Esophagus squamous epithelium (tissue), 5 donors: ENCODE results near the gene OSTF1. TPM values are rescaled to one million over a fixed set of nuclear protein-coding genes. Genes with fewer than 3 reads are reported as not detected.
A peak's percentile ranks its signal among the peaks of the same experiment; 100 is the strongest.

Experiments used
- DNase-seq: peaks from one replicate; lab custom pipeline; 2025; lab: John Stamatoyannopoulos, UW
- H3K27ac ChIP-seq, 4 donors: fragments of 200-600 bp; sonication (generic); one replicate each; pipeline ENCODE4 v1.5.1; 2016 to 2019; ENCODE audit warnings: mild to moderate bottlenecking in 1 of 4
- H3K27me3 ChIP-seq, 4 donors: fragments of 200-600 bp; sonication (generic); 1 replicate in 3 of 4; 2 replicates in 1 of 4; pipeline versions ENCODE4 v1.5.1 to v1.6.0; 2017 to 2021; ENCODE audit warnings: antibody characterized with exemption in 1 of 4
- H3K36me3 ChIP-seq, 3 donors: fragments of 200-600 bp; sonication (generic); one replicate each; pipeline ENCODE4 v1.5.1; 2016 to 2019
- H3K4me1 ChIP-seq, 3 donors: fragments of 200-600 bp; sonication (generic); one replicate each; pipeline ENCODE4 v1.5.1; 2017 to 2019
- H3K4me3 ChIP-seq, 4 donors: fragments of 200-600 bp; sonication (generic); 1 replicate in 3 of 4; 2 replicates in 1 of 4; pipeline ENCODE4 v1.5.1; 2016 to 2019; ENCODE audit warnings: mild to moderate bottlenecking in 2 of 4, moderate library complexity in 1 of 4
- H3K9me3 ChIP-seq, 3 donors: fragments of 200-600 bp; sonication (generic); one replicate each; pipeline ENCODE4 v1.5.1; 2016 to 2019
- POLR2A ChIP-seq, 4 donors: fragments of 450-650 bp; IDR thresholded peaks; one replicate each; pipeline ENCODE4 v1.6.1; 2017; ENCODE audit warnings: antibody characterized with exemption in 4 of 4, mild to moderate bottlenecking in 4 of 4, moderate library complexity in 3 of 4
- WGBS, 2 donors: methylation state at CpG; one replicate each; pipeline ENCODE4 v1.1.5; 2018; 5-methylcytosine and 5-hydroxymethylcytosine counted together
- intact Hi-C: fragments of 100-400 bp; cut with DNase I; formaldehyde crosslinking; loops from one replicate; pipeline ENCODE4 v1.15.0; 2022
- total RNA-seq, 4 donors: library from RNA; depleted of rRNA; stranded (reverse); fragments of >200 nt; gene quantifications; one replicate each; pipeline ENCODE4 v1.1.0, GENCODE V29; 2016
- TF ChIP-seq, protein P1 (sequence below), 6 experiments: fragments of 450-650 bp in 4 of 6; fragments of 200-600 bp in 2 of 6; sonication (generic) in 2 of 6; IDR thresholded peaks; one replicate each; pipeline ENCODE4 v1.5.1; 2016 to 2019; ENCODE audit warnings: antibody characterized with exemption in 6 of 6, mild to moderate bottlenecking in 4 of 6, moderate library complexity in 4 of 6
- donor health status: DM: yes; HTN: yes; CAD: no.

OSTF1 gene
- total RNA-seq, 4 donors from 2014 or later, result 70.1 to 100 (median 86.0) TPM

DNA sequence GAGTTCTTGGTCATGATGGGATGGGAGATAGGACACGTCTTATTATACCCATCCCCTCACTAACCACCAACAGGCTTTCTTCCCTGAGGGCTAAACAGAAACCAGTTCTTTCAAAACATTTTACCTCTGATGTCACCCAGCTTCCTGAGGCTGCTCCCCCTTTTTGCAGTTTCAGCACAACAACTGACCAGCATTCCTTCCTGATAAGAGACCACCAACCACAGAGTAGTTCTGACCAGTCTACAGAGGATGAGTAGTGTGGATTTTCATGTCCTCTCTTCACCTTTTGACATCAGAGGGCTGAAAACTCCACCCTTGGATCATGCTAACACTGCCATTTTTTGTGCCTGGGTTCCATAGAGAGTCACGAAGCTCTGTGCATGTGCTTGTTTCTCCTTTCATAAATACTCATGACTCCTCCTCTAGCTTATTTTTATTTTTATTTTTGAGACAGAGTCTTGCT lies 82.6 kb downstream of the OSTF1 start:
- H3K9me3 ChIP-seq, result no peaks in the 10 kb centered on the region
- no peak overlapping the region for H3K4me3 ChIP-seq
- peaks cover 0 to 8% (median 0%) of the 10 kb centered on the region in 3 donors for H3K4me1 ChIP-seq
- TF ChIP-seq, protein P1, sequence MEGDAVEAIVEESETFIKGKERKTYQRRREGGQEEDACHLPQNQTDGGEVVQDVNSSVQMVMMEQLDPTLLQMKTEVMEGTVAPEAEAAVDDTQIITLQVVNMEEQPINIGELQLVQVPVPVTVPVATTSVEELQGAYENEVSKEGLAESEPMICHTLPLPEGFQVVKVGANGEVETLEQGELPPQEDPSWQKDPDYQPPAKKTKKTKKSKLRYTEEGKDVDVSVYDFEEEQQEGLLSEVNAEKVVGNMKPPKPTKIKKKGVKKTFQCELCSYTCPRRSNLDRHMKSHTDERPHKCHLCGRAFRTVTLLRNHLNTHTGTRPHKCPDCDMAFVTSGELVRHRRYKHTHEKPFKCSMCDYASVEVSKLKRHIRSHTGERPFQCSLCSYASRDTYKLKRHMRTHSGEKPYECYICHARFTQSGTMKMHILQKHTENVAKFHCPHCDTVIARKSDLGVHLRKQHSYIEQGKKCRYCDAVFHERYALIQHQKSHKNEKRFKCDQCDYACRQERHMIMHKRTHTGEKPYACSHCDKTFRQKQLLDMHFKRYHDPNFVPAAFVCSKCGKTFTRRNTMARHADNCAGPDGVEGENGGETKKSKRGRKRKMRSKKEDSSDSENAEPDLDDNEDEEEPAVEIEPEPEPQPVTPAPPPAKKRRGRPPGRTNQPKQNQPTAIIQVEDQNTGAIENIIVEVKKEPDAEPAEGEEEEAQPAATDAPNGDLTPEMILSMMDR (IDR thresholded peaks at IDR 0.05), result no peak
- no peak for TF ChIP-seq POLR2A (IDR thresholded peaks at IDR 0.05)
- intact Hi-C loops, result no loop called here
- no peak overlapping the region for H3K27ac ChIP-seq
- H3K36me3 ChIP-seq, result peaks cover 0 to 60% (median 0%) of the 10 kb centered on the region in 3 donors
- no peak for DNase-seq
- 88 to 93% methylated on average over 2 of the region's 2 CpGs for WGBS, 2 donors
- no peaks in the 10 kb centered on the region for H3K27me3 ChIP-seq

DNA sequence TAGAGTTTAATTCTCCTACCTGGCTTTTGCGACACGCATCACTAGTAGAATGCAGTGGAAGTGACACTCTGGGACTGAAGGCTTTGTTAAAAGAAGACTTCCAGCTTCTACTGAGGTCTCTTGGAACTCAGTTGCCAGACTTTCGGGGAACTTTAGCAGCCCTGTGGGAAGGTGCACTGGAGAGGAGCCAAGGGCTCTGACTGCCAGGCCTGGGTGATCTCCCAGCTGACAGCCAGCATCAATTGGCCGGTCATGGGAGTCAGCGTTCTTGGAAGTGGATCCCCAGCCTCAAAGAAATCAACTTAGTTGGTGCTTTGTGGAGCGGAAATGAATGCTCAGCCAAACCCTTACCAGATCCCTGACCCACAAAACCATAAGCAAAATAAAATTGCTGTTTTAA lies 87.1 kb downstream of the OSTF1 start:
- no peaks in the 10 kb centered on the region for H3K27me3 ChIP-seq
- no peak overlapping the region for H3K4me3 ChIP-seq
- intact Hi-C loops, result no loop called here
- DNase-seq, result no peak
- H3K27ac ChIP-seq, result no peak overlapping the region
- TF ChIP-seq, protein P1 (IDR thresholded peaks at IDR 0.05), result no peak
- TF ChIP-seq POLR2A (IDR thresholded peaks at IDR 0.05), result no peak
- WGBS, 2 donors, result 95 to 97% methylated on average over 5 to 6 of the region's 6 CpGs
- H3K9me3 ChIP-seq, result no peaks in the 10 kb centered on the region
- H3K36me3 ChIP-seq, result peaks cover 0 to 25% (median 0%) of the 10 kb centered on the region in 3 donors
- no peaks in the 10 kb centered on the region for H3K4me1 ChIP-seq

DNA sequence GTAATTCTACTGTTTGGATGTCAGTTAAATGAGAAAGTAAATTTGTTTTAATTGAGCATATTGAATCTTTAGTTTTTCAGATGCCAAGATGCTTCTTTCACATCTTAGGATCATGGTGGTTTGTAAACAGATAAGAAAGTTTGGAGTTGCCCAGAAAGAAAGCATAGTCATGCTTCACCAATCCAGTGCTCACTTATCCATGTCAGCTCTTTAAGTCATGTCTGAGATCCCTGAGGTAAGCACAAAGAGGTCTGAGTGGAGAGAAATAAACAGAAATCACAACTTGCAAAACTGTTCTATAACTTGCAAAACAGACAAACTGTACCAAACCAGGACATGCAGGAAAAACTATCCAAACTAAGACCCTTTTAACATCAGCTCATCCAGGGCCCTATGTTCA lies 87.7 kb downstream of the OSTF1 start:
- no peaks in the 10 kb centered on the region for H3K9me3 ChIP-seq
- no peak for DNase-seq
- H3K4me3 ChIP-seq, result no peak overlapping the region
- H3K4me1 ChIP-seq, result no peaks in the 10 kb centered on the region
- TF ChIP-seq, protein P1 (IDR thresholded peaks at IDR 0.05), result no peak
- TF ChIP-seq POLR2A (IDR thresholded peaks at IDR 0.05), result no peak
- H3K27me3 ChIP-seq, result no peaks in the 10 kb centered on the region
- intact Hi-C loops, result no loop called here
- H3K27ac ChIP-seq, result no peak overlapping the region
- peaks cover 0 to 19% (median 0%) of the 10 kb centered on the region in 3 donors for H3K36me3 ChIP-seq

DNA sequence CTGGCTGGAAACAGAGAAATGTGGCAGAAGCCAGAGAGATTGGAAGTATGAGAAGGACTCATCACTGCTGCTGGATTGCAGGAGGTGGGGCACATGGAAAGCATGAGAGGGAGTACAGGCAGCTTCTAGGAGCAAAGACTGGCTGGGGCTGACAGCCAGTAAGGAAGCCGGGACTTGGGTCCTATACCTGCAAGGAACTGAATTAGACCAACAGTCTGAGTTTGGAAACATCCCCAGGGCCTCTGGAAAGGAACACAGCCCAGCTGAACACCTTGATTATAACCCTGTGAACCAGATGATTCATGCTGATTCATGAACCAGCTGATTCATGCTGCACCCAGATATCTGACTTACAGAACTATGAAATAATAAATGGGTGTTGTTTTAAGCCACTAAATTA lies 93.4 kb downstream of the OSTF1 start:
- Histone ChIP-seq H3K9me3 (no peaks in the 10 kb centered on the region), H3K27me3 (no peaks in the 10 kb centered on the region), H3K4me3 (no peak overlapping the region), H3K27ac (peak overlapping the region in 3 of 4 donors; percentile 27 to 62 (median 49)), H3K36me3 (peaks cover 0 to 11% (median 0%) of the 10 kb centered on the region in 3 donors), H3K4me1 (no peaks in the 10 kb centered on the region)
- WGBS, 2 donors, result 31 to 43% methylated on average over 1 of the region's 1 CpG
- TF ChIP-seq, protein P1 (IDR thresholded peaks at IDR 0.05), result no peak
- no peak for TF ChIP-seq POLR2A (IDR thresholded peaks at IDR 0.05)
- intact Hi-C loops, result no loop called here
- no peak for DNase-seq

DNA sequence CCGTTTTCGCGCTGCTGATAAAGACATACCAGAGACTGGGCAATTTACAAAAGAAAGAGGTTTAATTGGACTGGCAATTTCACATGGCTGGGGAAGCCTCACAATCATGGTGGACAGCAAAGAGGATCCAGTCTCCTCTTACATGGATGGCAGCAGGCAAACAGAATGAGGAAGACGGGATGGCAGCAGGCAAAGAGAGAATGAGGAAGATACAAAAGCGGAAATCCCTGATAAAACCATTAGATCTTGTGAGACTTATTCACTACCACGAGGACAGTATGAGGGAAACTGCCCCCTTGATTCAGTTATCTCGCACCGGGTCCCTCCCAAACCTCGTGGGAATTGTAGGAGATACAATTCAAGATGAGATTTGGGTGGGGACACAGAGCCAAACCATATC lies 95.0 kb downstream of the OSTF1 start:
- intact Hi-C loops, result no loop called here
- no peaks in the 10 kb centered on the region for H3K4me1 ChIP-seq
- TF ChIP-seq POLR2A (IDR thresholded peaks at IDR 0.05), result no peak
- TF ChIP-seq, protein P1 (IDR thresholded peaks at IDR 0.05), result no peak
- no peaks in the 10 kb centered on the region for H3K27me3 ChIP-seq
- DNase-seq, result no peak
- peaks cover 0 to 11% (median 0%) of the 10 kb centered on the region in 3 donors for H3K36me3 ChIP-seq
- WGBS, 2 donors, result 96 to 97% methylated on average over 9 of the region's 9 CpGs
- H3K9me3 ChIP-seq, result no peaks in the 10 kb centered on the region
- no peak overlapping the region for H3K27ac ChIP-seq
- H3K4me3 ChIP-seq, result no peak overlapping the region
